NCI-H2029 treated with DMSO at 0.1 percent for 48 hours (cell line): Measurements from ENCODE around the gene TMEM80.
"Not testable (repeated sequence)": the region's sequence is repeated elsewhere in the genome, so short reads cannot be mapped to it uniquely, and the experiment has no call there.

Experiments used
- DNase-seq: peaks from one replicate; lab custom pipeline; 2025; lab: John Stamatoyannopoulos, UW

The TMEM80 gene

DNA sequence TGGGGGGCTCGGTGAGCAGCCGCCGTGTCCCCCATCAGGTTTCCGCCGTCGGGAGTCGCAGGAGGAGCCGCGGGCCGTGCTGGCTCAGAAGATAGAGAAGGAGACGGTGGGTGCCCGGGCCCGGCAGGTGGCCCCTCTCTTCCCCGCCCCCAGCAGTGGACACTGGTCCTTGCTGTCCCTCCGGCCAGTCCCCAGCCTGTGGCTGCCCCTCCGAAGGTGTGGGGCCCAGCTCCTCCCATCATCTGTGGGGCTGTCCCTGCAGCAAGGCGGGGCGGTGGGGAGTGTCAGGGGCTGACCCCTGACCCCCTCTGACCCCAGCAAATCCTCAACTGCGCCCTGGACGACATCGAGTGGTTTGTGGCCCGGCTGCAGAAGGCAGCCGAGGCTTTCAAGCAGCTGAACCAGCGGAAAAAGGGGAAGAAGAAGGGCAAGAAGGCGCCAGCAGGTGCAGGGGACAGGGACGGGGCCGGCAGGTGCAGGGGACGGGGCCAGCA, 25.7 kb downstream of the TMEM80 start:
- DNase-seq: no peak

DNA sequence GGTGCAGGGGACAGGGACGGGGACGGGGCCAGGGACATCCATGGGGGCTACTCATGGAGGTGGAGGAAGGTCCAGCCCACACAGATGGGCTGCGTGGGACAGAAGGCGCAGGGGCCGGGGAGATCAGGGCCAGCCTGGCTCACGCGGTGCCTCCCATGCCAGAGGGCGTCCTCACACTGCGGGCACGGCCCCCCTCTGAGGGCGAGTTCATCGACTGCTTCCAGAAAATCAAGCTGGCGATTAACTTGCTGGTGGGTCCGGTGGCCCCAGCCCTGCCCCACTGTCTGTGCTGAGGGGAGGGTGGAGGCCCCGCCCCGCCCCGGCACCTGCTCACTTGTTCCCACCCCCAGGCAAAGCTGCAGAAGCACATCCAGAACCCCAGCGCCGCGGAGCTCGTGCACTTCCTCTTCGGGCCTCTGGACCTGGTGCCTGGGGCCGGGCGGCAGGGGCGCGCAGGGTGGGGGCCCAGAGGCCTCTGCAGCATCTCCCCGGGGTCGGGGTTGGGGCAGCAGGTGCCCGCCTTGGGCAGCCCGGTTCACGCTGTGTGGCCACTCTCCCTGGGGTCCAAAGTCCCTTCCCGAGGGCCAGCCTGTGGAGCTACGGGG, 26.2 kb downstream of the TMEM80 start:
- no peak for DNase-seq

DNA sequence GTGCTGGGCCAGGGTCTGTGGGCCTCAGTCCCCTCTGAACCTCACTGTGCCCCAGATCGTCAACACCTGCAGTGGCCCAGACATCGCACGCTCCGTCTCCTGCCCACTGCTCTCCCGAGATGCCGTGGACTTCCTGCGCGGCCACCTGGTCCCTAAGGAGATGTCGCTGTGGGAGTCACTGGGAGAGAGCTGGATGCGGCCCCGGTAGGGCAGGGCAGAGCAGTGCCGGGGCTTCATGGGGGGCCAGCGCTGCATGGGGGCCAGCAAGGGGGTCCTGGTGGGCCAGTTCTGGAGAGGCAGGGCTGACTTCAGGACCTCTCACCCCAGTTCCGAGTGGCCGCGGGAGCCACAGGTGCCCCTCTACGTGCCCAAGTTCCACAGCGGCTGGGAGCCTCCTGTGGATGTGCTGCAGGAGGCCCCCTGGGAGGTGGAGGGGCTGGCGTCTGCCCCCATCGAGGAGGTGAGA, 26.8 kb downstream of the TMEM80 start:
- DNase-seq: no peak

DNA sequence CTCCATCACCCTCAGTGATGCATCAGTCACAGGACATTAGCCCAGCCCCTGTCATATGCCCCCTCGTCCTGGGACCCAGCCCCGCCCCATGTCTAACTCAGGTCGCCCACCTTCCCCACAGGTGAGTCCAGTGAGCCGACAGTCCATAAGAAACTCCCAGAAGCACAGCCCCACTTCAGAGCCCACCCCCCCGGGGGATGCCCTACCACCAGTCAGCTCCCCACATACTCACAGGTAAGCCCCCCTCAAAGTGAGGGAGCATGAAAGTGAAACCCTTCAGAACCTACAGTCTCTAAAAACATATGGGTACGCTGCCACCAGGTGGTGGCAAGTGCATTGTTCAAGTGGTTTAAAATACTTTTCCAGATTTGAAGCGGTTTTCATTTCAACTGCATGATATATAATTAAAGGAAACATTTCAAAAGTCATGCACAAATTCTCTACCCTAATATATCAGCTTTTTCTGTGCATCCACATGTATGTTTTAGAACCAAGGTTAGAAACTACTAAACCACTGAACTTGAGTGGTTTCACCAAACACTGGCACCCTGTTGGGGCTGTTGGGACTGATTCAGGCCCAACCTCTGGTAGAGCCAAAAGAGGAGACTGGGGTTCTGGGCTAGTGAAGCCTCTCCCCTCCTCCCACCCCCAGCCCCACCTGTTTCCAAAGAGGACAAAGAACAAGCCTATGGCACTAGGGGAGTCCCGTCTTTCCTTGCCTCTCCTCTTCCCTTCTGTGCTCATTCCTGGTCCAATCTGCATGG, 27.7 kb downstream of the TMEM80 start:
- DNase-seq: peak; percentile 39

DNA sequence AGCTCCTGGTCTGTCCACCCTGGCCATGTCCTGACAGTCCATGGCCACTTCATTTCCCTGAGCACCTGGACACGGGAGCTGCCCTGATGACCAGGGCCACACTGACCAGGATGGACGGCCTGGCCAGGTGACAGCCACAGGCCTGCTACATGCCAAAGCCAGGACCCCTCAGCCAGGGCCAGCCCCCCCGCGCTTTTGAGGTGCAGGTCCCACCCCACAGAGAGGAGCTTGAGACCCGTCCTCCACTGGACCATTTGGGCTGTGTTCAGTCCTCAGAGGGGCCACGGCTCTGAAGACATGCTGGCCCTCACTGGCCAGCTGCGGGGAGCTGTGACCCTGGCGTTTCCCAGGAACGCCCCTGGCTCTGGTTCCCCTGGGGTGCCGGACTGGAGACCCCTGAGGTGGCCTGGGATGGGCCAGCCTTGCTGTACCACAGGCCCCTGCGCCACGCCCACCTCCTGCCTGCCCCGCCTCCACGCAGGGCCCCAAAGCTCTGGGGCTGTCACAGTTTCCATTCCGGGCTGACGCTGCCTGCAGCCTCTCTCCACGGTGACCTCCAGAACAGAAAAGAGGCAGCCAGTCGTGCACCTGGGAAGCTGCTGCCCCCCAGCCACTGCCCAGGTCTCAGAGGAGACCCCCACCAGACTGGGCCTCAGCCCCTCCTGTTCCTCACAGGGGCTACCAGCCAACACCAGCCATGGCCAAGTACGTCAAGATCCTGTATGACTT, 28.6 kb downstream of the TMEM80 start:
- no peak for DNase-seq

DNA sequence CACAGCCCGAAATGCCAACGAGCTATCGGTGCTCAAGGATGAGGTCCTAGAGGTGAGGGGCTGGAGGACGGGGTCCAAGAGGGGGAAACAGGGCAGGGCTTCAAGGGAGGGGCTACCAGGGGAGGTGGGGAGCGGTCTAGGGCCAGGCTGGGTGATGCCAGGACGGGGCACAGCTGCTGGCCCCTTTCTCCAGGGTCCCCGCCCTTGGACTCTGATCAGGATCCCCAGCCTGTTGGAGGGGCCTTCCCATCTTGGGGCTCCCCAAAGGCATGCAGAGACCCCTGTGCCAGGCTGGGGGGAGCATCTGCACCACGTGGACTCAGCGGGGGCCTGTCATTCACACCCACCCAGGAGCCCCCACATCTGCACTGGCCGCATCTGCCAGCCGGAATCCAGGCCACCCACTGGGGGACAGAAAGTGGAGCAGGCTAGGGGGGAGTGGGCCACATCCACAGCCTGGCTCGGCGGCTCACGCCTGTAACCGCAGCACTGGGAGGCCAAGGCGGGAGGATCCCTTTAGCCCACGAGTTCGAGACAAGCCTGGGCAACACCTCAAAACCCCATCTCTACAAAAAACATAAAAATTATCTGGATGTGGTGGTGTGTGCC, 29.3 kb downstream of the TMEM80 start:
- no peak for DNase-seq

DNA sequence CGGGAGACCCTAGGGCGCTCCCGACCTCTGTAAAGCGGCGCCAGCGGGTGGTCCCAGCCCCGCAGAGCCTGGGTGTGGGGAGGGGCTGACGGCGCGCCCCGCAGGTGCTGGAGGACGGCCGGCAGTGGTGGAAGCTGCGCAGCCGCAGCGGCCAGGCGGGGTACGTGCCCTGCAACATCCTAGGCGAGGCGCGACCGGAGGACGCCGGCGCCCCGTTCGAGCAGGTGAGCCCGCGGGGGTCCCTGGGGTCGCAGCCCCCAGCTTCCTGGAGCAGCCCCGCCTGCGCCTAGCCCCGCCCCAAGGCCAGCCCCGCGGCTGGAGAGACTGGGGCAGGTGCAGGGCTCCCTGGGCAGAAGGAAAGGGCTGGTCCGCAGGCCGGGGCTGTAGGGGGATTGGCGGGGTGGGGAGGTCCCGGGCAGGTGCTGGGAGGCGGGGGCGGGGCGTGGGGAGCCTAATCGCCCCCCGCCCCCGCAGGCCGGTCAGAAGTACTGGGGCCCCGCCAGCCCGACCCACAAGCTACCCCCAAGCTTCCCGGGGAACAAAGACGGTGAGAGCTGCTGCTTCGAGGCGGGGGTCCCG, 30.1 kb downstream of the TMEM80 start:
- DNase-seq: no peak

DNA sequence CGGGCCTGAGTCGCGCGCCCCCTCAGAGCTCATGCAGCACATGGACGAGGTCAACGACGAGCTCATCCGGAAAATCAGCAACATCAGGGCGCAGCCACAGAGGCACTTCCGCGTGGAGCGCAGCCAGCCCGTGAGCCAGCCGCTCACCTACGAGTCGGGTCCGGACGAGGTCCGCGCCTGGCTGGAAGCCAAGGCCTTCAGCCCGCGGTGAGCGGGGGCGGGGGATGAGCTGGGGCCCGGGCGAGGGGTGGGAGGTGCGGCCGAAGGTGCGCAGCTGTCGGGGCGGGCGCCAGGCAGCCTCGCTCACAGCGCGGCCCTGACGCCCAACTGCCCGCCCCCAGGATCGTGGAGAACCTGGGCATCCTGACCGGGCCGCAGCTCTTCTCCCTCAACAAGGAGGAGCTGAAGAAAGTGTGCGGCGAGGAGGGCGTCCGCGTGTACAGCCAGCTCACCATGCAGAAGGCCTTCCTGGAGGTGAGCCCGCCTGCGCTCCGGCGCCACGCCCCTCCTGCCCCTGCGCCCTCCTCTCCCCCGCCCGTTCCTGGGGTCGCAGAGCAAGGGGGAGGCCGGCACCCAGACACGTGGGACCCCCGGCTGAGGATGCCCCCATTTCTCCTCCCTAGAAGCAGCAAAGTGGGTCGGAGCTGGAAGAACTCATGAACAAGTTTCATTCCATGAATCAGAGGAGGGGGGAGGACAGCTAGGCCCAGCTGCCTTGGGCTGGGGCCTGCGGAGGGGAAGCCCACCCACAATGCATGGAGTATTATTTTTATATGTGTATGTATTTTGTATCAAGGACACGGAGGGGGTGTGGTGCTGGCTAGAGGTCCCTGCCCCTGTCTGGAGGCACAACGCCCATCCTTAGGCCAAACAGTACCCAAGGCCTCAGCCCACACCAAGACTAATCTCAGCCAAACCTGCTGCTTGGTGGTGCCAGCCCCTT, 30.9 kb downstream of the TMEM80 start:
- DNase-seq: peak; percentile 46

DNA sequence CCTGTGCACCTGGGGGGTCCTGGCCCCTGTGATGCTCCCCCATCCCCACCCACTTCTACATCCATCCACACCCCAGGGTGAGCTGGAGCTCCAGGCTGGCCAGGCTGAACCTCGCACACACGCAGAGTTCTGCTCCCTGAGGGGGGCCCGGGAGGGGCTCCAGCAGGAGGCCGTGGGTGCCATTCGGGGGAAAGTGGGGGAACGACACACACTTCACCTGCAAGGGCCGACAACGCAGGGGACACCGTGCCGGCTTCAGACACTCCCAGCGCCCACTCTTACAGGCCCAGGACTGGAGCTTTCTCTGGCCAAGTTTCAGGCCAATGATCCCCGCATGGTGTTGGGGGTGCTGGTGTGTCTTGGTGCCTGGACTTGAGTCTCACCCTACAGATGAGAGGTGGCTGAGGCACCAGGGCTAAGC, 31.7 kb downstream of the TMEM80 start:
- no peak for DNase-seq

DNA sequence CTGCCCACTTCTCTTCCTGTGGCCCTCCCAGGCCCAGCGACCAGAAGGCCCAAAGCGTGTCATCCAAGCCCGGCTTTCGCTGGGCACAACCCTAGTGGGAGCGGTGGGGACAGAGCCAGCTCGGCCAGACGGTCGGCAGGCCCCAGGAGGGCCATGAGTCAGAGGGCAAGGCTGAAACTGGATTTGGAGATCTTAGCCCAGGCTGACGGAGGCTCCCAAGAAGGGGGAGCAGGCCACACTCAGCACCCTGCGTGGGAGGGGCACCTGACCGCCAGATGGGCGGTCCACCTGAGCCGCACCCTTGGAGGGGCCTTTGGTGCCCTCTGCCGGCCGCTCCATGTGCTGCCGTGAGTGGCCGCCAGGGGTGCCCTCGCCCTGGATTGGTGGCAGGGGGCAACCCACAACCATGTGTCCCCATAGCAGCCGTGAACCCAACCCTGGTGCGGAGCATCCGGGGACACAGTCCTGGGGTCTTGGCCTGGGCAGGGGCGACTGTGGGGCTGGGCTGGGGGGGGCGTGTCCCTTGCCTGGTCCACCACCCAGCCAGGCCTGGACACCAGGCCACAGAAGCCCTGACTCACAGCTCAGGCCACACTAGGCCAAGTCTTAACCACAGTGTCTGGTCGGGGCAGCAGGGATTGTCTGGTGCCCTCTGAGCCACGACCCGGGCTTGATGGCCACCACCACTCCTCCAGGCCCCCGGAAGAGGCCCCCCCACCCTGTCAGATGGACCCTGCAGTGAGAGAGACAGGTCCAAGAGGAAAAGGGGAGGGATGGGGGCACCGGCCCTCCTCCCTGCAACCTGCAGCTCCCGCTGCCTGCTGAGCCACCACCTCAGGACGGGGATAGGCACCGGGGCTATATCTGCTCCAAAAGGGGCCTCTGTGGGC, 32.5 kb downstream of the TMEM80 start:
- DNase-seq: no peak

DNA sequence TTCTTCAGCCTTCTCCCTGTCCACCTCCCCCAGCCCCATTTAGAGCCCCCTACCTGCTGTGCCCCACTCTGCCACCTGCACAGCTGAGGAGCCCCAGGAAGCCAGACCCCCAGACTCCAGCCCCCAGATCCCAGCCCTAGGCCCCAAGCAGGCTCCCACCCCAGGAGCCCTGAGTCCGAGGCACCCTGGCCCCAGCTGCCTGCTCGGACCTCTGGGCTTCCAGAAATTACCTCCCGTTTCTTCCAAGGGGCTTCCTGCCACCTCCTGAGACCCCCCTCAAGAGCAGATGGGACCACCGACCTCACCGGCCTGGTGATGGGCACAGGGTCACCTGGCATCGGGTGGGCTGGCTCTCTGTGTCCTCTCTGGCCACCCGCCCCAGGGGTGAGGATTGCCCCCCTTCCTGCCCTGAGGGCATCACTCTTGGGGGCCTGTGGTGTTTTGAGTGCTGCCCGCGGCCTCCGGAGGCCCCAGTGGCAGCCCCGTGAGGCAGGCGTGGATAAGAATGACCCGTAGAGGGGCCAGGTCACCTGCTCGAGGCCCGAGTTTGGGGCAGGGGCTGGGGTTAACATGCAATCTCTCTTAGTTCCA, 33.4 kb downstream of the TMEM80 start:
- no peak for DNase-seq

DNA sequence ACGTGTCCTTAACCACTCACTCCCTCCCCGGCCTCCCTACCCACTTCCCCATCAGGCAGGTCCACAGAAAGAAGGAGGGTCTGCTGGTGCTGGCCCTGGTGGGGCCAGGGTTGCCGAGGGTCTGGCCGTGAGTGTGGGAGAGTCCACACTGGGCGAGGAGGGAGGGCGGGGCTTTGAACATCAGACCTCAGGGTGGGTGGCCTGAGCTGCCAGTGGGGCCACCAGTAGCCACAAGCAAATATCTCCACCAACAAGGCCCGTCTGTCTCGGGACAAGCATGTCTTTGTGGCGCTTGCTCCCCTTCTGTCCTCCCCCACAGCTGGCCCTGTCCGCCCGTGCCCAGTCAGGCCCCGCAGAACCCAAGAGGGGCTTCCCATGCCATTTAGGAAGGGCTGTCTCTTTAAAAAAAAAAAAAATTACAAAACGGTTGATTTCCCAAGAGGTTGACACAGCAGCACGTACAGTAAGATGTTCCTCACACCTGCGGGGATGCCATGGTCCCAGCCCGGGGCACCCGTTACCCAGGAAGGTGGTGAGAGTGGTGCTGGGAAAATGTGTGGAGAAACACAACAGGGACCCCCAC, 34.0 kb downstream of the TMEM80 start:
- DNase-seq: no peak

DNA sequence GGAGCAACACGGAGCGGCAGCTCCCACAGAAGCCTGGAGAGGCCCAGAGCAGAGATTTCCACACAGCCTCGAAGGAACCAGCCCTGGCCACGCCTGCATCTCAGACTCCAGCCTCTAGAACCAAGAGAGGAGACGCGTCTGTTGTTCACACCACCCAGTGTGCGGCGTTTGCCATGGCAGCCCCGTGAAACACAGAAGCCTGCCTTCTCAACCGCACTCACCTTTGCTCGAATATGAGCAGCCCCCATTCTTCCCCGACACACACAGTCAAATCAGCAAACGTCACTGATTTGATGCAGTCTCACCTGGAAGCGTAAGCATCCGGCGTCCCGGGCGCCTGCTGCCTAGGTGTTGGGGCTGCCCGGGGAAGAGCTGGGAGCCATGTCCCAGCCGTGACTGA, 37.5 kb downstream of the TMEM80 start:
- DNase-seq: no peak

DNA sequence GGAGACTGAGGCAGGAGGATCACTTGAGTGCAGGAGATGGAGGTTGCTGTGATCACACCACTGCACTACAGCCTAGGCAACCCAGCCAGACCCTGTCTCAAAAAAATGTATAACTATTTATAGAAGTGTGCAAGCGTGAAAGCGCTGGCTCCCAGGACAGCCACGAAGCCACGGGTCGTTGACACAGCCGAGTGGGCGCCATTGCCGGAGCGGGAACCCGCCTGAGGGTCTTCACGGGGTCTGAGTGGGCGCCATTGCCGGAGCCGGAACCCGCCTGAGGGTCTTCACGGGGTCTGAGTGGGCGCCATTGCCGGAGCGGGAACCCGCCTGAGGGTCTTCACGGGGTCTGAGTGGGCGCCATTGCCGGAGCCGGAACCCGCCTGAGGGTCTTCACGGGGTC, 38.9 kb downstream of the TMEM80 start:
- DNase-seq: not testable (repeated sequence)

DNA sequence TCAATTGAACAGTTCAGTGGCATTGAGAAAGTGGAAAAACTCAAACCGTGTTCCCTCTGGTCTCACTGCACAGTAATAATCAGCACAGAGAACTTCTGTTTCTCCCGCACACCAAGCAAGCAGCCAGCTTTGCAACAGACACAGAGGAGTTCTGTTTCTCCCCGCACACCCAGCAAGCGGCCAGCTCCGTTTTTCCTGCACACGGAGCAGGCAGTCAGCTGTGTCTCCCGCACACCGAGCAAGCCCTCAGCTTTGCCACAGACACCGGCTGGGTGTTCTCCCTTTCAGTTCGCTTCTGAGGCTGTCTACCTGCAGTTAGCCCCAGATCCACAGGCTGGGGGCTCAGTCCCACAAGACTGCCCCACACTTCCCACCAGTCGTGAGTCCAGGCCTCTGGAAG, 41.8 kb downstream of the TMEM80 start:
- DNase-seq: no peak

DNA sequence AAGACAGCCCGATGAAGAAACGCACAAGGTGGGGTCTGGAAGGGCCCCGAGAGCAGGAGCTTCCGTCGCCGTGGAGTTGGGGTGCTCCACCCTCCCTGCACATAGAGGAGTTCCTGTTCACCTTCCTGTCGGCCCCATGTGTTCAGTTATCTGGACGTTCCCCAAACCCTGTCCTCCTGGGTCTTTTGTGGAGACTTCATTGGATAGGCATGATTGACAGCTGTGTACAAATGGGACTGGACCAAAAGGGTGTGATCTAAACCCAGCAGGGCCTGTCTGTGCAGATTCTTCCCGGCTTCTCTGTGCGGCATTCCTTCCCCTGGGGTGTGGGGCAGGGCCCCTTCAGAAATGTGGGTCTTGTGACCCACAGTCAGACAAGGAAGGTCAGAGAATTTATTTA, 42.3 kb downstream of the TMEM80 start:
- not testable (repeated sequence) for DNase-seq

DNA sequence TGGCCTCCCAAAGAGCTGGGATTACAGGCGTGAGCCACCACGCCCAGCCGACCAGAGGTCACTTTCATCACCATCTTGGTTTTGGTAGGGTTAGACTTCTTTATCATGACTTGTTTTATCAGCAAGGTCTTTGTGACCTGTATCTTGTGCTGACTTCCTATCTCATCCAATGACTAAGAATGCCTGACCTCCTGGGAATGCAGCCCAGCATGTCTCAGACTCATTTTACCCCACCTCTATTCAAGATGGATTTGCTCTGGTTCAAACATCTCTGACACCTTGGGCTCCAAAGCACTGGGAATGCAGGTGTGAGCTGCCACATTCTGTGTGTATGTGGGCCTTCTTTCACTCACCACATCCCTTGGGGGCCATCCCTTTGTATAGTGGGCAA, 46.5 kb downstream of the TMEM80 start:
- DNase-seq: no peak

DNA sequence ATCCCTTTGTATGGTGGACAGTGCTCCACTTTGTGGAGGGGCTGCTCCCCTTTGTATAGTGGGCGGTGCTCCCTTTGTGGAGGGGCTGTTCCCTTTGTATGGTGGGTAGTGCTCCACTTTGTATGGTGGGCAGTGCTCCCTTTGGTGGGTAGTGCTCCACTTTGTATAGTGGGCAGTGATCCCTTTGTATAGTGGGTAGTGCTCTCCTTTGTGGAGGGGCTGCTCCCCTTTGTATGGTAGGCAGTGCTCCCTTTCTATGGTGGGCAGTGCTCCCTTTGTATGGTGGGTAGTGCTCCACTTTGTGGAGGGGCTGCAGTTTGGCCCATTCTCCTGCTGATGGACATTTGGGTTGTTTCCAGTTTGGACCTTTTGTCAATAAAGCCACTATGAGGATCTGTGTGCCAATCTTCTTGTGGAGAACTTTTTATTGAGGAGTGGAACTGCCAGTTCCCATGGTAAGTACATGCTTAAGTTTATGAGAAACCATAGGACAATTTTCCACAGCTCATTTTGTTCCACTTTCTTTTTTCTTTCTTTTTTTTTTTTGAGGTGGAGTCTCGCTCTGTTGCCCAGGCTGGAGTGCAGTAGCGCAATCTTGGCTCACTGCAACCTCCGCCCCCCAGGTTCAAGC, 47.1 kb downstream of the TMEM80 start:
- DNase-seq: no peak

DNA sequence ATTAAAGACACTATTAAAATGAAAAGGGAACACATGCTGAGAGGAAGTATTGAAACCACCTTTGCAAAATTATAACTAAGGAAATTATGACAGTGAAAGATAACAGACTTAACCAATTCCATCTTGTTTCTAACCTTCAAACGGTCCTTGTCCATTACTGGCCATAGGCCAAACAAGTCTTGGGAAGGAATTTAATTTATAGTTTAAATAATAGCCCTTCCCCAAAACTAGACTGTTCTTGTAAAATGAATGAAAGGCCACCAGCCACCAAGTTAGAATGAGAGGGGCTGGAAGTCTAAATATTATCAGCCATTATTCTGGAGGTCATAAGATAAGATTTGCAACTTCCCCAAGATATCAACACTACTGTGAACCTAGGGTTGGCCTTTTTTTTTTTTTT, 49.8 kb downstream of the TMEM80 start:
- no peak for DNase-seq
